HCT116 (cell line): ENCODE results near the gene INMT.

Source experiments
- CTCF ChIP-seq, 3 experiments: fragments of 200-600 bp in 1 of 3; sonication (generic) in 1 of 3; IDR thresholded peaks in 2 of 3; conservative IDR thresholded peaks in 1 of 3; 2 replicates each; pipeline ENCODE4 v1.5.1; 2012 to 2017; ENCODE audit warnings: low read depth in 2 of 3, low read length in 2 of 3, antibody characterized with exemption in 1 of 3, borderline replicate concordance in 1 of 3, control low read depth in 1 of 3, mild to moderate bottlenecking in 1 of 3, mixed read lengths in 1 of 3, mixed run types in 1 of 3, moderate library complexity in 1 of 3; ENCODE audit not compliant: insufficient read depth in 1 of 3
- EGR1 ChIP-seq: IDR thresholded peaks from 2 replicates; pipeline ENCODE4 v1.6.1; 2012; ENCODE audit warnings: low read depth
- EZH2 ChIP-seq: fragments of 200-600 bp; sonication (generic); IDR thresholded peaks from 2 replicates; pipeline ENCODE4 v1.6.1; 2017; ENCODE audit warnings: antibody characterized with exemption, mixed run types
- EZH2phosphoT487 ChIP-seq: fragments of 200-600 bp; IDR thresholded peaks from 2 replicates; pipeline ENCODE4 v1.6.1; 2018; ENCODE audit warnings: antibody characterized with exemption, borderline replicate concordance
- JUND ChIP-seq: IDR thresholded peaks from 2 replicates; pipeline ENCODE4 v1.6.1; 2012
- POLR2A ChIP-seq: IDR thresholded peaks from 2 replicates; pipeline ENCODE4 v1.7.0; 2011; ENCODE audit warnings: borderline replicate concordance; ENCODE audit not compliant: insufficient read depth, insufficient read length; ENCODE audit errors: extremely low read depth
- POLR2AphosphoS5 ChIP-seq: IDR thresholded peaks from 2 replicates; pipeline ENCODE4 v1.6.1; 2011; ENCODE audit warnings: mild to moderate bottlenecking, low read depth, low read length, moderate library complexity
- RAD21 ChIP-seq: IDR thresholded peaks from 2 replicates; pipeline ENCODE4 v1.6.1; 2012; ENCODE audit warnings: low read depth, mild to moderate bottlenecking
- REST ChIP-seq: IDR thresholded peaks from 2 replicates; pipeline ENCODE4 v1.6.1; 2012; ENCODE audit warnings: low read depth
- SIN3A ChIP-seq: IDR thresholded peaks from 2 replicates; pipeline ENCODE4 v1.6.1; 2012; ENCODE audit warnings: low read depth
- SP1 ChIP-seq: IDR thresholded peaks from 2 replicates; pipeline ENCODE4 v1.6.1; 2012; ENCODE audit warnings: low read depth
- ZBTB33 ChIP-seq: IDR thresholded peaks from 2 replicates; pipeline ENCODE4 v1.6.1; 2011; ENCODE audit warnings: mild to moderate bottlenecking, low read length, moderate library complexity; ENCODE audit not compliant: insufficient replicate concordance; ENCODE audit errors: extremely low read depth
- ZNF274 ChIP-seq: fragments of 200-500 bp; sonication (Bioruptor generic); IDR thresholded peaks from 2 replicates; pipeline ENCODE4 v1.6.1; 2014; ENCODE audit warnings: mild to moderate bottlenecking, low read depth, low read length, inconsistent platforms

GRCh38 chr7:30785786-30786185, 33.9 kb downstream of the INMT start:
- no peak for TF ChIP-seq REST
- no peak for TF ChIP-seq CTCF (IDR thresholded peaks at IDR 0.05 in 2 of 3, conservative IDR thresholded peaks at IDR 0.05 in 1 of 3; ENCODE audit: borderline replicate concordance in 1 of 3, insufficient read depth in 1 of 3, low read depth in 2 of 3, low read length in 2 of 3)
- TF ChIP-seq EZH2 = no peak
- TF ChIP-seq POLR2AphosphoS5 = no peak
- no peak for TF ChIP-seq SIN3A
- TF ChIP-seq JUND = no peak
- TF ChIP-seq EZH2phosphoT487 = no peak
- no peak for TF ChIP-seq EGR1
- TF ChIP-seq ZBTB33 = no peak
- TF ChIP-seq POLR2A = no peak
- no peak for TF ChIP-seq SP1
- no peak for TF ChIP-seq RAD21
- no peak for TF ChIP-seq ZNF274
